NCI-H2196 treated with DMSO at 0.1 percent for 48 hours (cell line): ENCODE measurements around the gene CSNK1D.

Experiments used
- DNase-seq: peaks from one replicate; lab custom pipeline; 2025; ENCODE audit not compliant: unreplicated experiment; lab: John Stamatoyannopoulos, UW

CSNK1D gene

DNA sequence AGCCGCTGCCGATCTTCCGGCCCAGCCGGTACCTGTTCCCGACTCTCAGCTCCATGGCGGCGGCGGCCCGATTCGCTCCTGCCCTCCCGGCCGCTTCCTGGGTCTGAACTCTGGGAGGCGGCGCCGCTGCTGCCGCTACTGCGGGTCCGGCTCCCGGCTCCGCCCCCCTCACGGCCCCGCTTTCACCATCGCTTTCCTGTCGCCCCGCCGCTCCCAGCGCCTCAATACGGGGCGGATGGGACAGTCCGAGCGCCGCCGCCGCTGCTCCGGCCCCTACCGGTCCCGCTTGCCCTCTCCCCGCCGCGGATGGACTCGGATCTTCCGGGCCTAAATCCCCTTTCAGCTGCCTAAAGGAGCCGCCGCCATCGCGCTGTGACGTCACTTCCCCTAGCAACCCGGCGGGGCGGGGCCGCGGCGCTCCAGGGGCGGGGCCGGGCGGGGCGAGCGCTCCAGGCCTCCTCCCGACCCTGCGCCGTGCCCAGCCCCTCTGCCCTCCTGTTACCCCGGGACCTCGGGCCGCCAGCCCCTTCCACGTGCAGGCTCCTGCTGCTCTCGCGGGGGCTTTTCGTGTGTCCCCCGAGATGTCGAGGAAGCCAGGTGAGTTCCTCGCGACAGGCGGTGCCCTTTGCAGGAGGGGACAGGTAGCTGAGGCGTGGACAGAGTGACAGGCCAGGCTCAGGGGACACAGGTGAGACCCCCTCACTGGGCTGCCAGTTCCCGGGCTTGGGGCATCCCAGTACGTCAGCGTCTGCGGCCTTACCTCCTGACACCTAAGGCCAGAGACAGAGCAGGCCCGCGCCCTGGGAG, at the start of gene CSNK1D:
Gene CSNK1D (minus strand): TSS at position 374 of the 807 bp plus-strand sequence. CDS start 319 bp downstream, at position 55.
- DNase-seq, result peak; percentile 89

DNA sequence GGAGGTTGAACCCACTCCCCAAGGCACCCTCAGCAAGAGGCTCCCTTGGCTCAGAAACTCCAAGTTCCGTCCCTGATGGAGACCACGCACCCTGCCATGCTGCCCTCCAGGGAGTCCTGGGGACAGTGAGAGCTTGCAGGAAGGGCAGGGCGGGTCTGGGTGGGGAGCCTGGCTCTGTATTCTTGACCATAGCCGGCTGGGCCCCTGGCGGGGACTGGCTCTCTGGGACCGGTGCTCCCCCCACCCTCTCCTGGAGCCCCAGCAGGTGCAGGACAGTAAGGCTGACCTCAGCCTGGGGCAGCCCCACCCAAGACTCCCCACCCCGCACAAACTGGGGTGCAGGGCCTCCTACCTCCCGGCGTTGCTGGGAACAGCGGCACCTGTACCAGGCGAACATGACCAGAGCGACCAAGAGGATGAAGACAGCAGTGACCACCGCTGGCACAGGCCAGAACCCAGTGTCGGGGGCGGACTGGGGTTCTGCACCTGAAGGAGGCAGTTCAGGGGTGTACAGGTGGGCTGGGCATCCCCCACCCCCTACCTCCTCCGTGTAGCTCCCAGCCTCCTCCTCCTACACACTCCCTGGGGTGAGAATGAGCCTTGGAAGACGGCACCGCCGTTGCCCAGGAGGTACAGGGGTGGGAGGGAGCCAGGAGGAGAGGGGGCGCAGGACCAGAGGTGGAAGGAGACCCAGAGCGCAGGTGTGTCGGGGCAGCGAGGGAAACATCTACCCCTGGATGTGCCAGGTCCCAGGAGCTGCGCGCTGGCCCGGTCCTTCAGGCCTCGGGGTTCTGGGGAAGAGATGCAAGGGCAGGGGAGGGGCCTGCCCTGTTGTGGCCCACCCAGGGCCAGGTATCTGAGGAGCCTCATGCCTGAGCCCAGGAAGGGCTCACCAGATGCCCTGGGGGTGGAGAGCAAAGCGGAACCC, 49.3 kb upstream of the CSNK1D start:
- DNase-seq, result no peak

DNA sequence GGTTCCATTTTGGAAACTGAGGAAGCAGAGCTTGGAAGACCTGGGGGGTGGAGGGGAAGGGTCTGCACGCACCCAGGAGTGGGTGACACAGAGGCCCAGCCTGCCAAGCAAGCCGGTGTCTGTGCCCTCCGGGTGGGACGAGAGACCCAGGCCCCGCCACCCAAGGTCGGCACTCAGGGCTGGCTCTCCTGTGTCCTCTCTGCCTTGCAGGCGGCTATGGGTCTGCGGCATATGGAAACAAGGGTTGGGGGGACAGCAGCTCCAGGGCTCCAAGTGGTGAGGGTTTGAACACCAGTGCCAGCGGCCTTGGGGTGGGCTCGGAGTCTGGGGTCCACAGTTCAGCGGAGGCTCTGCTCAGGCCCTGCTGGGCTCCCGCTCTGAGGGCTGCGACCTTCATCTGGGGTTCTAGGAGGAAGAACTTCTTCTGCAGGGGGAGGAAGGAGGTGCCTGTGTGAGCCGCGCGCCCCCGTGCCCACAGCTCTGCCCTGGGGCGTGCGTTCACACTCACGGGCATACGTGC, 48.5 kb upstream of the CSNK1D start:
- DNase-seq, result no peak

DNA sequence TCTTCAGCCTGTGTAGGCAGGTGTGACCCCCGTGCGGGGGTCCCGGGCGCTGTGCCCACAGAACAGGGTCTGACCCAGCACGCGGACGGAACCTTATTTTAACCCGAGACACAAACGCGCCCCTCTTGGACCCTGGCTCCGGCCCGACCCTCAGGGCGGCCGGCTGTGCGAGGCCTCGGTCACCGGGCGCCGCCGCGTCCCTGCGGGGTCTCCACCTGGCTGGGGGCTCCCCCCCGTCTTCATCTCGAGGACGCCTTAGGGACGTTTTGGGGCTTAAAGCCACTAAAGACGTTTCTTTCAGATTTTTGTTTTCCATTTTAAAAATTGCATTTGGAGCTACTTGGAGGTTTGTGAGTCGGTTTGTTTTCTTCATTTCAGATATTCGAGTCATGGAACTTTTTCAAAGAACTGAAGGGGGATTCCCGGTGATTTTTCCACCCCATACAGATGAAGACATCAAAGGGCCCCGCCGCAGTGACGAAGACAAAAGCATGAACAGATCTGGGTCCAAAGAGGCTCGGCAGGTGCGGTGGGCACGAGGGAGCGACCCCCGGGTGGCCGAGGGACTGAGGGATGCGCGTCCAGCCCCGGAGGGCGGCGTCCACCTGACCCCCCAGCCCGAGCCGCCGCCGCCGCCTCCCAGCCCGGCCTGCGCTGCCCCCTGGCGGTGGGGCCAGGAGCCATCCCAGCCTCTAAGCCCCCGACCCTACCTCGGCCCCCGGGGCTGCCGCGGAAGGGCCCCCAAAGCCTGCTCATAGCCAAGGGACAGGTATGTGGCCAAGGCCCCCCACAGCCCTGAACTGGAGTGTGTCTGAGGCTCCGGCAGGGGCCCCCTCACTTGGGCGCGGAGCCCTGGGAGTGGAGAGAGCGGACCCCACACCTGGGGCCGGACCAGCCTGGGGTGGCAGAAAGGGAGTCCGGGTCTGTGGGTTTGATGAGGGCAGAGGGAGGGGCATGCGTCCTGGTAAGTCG, 47.7 kb upstream of the CSNK1D start:
- no peak for DNase-seq

DNA sequence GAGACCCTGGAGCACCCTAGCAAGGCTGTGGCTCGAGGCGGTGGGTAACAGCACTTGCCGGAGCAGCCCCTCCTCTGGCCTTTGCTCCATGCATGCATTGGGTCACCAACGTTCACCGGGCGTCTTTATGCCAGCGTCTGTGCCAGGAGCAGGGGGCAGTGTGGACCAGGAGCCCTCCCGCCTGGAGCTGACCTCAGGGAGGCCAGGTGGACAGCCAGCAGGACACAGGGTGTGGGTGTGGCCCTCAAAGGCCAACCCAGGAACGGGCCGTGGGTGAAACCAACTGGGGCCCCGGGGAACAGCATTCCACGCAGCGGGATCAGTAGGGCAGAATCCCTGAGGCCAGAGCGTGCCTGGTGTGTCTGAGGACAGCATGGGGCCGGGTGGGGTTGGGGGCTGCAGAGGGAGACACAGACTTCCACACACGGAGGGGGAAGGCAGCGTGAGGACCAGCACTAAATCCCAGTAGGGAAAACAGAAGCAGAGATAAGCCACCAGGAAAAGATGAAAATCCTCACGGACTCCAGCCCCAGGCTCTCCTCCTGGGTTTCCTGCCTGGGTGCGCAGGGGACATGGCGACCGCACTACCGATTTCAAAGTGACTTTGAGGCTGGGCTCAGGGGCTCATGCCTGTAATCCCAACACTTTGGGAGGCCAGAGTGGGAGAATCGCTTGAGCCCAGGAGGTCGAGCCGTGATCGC, 46.8 kb upstream of the CSNK1D start:
- DNase-seq, result no peak

DNA sequence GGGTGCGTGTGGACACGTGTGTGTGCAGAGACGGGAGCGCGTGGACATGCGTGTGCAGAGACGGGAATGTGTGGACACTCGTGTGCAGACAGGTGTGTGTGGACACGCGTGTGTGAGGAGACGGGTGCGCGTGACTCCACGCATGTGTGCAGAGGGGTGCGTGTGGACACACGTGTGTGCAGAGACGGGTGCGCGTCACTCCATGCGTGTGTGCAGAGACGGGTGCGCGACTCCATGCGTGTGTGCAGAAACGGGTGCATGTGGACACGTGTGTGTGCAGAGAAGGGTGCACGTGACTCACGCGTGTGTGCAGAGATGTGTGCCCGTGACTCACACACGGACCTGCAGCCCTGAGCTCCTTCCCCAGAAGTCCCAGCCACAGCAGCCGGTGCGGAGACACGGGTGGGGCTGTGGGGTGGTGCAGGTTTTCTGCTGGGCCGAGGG, 46.1 kb upstream of the CSNK1D start:
- DNase-seq, result no peak

DNA sequence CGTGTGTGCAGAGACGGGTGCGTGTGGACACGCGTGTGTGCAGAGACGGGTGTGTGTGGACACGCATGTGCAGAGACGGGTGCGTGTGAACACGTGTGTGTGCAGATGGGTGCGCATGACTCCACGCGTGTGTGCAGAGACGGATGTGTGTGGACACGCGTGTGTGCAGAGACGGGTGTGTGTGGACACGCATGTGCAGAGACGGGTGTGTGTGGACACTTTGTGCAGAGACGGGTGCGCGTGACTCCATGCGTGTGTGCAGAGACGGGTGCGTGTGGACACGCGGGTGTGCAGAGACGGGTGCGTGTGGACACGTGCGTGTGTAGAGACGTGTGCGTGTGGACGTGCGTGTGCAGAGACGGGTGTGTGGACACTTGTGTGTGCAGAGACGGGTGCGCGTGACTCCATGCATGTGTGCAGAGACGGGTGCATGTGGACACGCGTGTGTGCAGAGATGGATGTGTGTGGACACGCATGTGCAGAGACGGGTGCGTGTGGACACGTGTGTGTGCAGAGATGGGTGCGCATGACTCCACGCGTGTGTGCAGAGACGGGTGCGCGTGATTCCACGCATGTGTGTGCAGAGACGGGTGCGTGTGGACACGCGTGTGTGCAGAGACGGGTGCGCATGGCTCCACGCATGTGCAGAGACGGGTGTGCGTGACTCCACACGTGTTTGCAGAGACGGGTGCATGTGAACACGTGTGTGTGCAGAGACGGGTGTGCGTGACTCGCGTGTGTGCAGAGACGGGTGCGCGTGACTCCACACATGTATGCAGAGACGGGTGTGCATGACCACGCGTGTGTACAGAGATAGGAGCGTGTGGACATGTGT, 45.5 kb upstream of the CSNK1D start:
- DNase-seq, result no peak

DNA sequence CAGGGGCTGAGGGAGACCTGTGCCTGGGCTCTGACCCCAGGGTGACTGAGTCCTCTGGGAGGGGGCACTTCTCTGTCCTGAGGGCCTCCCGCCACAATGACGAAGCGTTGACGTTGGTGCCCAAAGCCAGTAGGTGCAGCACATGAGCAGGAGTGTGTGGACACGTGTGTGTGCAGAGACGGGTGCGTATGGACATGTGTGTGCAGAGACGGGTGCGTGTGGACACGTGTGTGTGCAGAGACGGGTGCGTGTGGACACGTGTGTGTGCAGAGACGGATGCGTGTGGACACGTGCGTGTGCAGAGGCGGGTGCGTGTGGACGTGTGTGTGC, 44.6 kb upstream of the CSNK1D start:
- no peak for DNase-seq

DNA sequence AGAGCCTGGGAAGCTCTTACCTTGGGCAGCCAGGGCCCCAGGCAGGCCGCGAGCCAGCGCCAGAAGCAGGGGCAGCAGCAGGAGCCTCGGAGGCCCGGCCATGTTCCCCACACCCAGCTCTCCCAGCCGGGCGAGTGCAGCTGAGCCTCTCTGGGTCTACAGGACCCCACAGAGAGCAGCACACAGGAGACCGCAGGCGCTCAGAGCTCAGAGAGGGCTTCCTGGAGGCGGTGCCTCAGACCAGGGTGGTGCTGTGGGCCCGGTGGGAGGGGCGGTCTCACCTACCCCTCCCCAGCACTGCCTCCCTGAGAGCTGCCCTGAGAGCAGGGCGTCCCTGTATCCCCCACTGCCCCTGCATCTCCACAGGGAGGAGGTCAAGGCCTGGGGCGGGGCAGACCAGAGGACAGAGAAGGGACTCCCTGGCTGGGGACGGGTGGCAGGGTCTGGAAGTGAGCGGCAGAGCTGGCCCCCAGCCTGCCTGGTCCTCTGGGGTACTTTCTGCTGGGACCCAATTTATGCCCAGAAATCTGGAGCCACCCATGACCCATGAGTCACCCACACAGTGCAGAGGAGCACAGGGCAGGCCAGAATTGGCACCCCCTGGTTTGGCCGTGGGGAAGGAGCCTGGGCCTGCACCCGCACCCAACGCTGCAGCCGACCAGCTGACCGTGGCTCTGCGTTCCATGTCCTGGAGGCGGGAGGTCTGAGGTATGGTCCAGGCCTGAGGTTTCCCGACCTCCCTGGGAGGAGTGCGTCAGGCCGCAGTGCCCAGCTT, 44.1 kb upstream of the CSNK1D start, which contains the start of gene CD7:
Gene CD7 (minus strand): TSS at position 215 of the 775 bp plus-strand sequence. CDS start 113 bp downstream, at position 102.
- DNase-seq, result no peak

DNA sequence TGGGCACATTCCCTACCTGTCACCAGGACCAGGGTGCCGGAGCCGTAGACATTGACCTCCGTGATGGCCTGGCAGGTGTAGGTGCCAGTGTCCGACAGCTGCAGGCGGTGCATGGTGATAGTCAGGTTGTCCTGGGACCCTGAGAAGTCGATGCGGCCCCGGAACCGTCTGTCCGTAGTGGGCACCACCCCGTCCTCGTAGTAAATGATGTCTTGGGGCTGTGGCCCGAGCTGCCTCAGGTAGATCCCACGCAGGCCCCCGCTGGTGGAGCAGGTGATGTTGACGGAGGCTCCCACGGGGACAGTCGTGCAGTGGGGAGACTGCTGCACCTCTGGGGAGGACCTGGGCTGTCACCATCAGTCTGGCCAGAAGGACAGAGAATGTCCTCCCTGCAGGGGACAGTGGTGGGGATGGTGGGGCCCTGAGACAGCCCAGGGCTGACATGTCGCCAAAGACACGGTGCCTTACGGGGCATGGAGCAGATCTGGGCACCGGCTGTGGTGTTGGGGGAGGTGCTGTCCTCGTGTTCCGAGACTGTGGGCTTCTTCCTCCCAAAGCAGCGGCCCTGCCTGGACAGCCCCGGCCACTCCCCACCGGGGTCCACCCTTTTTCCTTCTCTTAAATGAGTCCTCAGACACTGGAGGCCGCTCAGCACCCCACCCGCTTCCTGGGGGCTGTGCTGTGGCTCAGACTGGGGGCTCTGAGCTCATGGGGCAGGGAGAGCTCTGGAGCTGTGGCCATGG, 43.3 kb upstream of the CSNK1D start:
- DNase-seq, result no peak

DNA sequence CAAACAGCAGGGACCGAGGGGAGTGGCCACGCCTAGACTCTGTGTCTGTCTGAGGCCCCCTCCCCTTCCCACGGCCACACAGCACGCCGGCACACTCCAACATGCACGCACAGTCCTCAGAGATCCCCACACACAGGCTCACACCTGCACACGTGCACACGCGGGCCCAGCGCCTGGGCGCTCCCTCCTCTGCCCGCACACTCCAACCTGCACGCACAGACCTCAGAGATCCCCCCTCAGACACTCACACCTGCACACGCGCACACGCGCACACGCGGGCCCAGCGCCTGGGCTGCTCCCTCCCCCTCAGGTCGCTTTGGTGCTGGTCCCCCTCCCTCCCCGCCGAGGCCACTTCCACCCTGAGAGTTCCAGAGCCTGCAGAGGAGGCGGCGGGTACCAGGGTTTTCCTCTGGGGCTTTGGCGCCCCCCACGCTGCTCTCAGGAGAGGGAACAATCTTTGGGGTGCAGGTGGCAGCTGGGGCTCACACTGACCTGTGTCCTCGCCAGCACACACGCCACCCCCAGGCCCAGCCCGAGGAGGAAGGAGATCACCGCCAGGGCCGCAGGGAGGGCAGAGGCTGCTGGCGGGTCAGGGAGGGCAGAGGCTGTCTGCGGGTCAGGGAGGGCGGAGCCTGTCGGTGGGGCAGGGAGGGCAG, 42.3 kb upstream of the CSNK1D start:
- no peak for DNase-seq

DNA sequence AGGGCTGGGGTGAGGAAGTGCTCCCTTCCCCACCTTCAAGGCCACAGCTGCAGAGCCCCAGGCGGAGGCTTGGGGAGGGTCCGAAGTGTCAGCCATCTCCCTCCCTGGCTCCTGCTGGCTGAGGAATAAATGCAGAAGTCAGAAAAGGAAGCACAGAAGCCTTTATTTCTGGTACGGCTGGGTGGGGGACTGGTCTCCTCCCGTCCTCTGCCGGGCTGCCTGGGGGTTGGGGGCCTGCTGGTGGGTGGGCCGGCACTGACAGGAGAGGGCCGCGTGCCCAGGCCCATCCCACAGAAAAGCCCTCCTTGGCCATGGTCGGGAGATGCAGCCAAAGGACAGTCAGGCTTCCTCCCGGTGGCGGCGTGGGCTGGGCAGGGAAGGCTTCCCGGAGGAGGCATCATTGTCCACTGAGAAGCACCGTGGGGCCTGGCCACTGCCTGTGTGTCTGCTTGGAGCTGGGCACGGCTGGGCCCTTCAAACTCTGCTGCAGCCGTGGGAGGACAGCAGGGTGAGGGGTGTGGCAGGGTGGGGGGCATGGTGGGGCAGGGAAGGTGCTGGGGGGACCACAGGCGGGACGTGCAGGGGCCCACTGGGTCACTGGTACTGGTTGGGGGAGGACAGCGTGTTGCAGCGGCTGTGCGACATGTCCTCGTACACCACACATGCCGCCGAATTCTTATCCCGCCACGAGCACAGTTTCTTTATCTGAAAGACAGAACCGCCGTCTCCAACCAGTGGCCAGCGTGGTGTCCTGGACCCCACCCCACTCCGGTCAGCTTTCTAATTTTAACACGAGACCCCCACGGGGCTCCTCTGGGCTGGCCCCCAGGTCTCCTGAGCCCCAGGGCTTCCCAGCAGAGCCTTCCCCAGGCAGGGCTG, 41.5 kb upstream of the CSNK1D start:
- no peak for DNase-seq

DNA sequence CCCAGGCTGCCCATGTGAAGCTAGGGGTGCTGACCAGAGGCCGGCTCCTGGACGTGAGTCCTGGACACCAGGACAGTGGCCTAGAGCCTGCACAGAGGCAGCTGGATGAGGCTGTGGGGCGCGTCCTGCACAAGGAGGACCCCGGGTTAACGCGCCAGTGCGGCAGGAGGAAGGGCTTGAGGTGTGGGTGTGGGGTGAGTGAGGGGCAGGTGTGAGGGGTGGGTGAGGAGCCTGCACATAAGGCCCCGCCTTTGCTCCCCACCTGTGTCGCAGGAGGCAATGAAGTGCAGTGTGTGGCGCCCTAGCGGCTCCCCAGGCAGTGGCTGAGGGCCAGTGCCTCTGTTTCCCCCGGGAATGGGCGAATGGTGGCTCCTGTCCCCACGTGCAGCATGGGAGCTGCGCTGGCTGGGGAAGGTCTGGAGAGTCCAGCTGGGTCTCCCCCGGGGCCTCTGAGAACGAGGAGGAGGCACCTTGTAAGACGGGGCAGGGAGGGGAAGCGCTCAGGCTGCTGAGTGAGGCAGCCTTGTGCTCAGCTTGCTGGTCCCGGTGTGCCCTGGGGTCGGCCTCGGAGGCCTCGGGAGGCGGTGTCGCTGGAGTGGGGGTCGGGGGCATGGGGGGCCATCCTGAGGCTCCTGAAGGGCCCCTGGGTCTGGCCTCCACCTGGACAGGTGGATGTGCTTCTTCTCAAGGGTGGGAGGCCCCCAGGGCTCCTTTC, 40.7 kb upstream of the CSNK1D start:
- DNase-seq, result no peak

DNA sequence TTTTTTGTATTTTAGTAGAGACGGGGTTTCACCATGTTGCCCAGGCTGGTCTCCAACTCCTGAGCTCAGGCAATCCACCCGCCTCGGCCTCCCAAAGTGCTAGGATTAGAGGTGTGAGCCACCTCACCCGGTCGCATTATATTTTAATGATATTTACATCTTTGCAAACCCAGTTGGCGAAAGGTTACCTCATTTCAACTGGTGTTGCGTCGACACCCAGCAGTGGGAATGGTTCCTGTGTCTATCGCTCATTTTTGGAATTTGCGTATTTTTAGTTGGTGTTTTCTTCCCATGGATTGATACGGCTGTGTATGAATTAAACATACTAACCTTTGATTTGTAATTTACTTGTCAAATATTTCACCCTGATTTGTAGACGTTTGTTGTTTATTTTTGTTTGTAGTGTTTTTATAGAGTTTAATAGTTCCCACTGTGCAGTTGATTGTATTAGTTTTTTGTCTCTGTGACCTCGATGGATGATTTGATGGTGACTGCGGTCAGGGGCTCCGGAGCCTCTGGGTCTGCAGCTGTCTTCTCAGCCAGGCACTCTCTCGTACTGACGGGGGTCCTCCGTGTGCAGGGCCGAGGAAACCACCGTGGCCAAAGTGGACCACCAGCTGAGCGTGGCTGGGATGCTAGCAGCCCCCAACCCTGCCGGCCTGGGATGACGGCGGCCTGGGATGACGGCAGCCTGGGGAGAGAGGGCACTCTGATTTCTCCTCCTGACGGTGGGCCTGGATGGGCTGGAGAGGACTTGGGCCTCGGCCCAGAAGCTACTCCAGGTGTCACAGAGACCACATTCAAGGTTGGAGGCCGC, 39.9 kb upstream of the CSNK1D start:
- DNase-seq, result no peak

DNA sequence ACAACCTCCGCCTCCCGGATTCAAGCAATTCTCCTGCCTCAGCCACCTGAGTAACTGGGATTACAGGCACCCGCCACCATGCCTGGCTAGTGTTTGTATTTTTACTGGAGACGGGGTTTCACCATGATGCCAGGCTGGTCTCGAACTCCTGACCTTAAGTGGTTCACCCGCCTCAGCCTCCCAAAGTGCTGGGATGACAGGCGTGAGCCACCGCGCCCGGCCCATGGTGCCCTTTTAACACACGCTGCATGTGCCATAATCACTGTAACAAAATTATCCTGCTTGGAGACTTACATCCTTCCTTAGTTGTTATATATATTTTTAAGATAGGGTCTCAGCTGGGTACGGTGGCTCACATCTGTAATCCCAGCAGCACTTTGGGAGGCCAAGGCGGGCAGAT, 38.5 kb upstream of the CSNK1D start:
- no peak for DNase-seq
